GM12864 (cell line): Measurements from ENCODE around the gene ATP1A4.

ENCODE experiments used
- DNase-seq: peaks from one replicate; pipeline ENCODE4 v3.0.0-alpha.2; 2011; ENCODE audit warnings: low read depth
- H3K4me3 ChIP-seq: 2 replicates; pipeline ENCODE4 v1.5.1; 2011; ENCODE audit warnings: mild to moderate bottlenecking, low read depth, low read length, control low read depth
- TF ChIP-seq, protein P1 (sequence below): IDR thresholded peaks from 2 replicates; pipeline ENCODE4 v1.5.1; 2011; ENCODE audit warnings: low read depth, mild to moderate bottlenecking, moderate library complexity, low read length, control low read depth, inconsistent platforms; ENCODE audit errors: missing control alignments

ATP1A4 gene

GRCh38 chr1:160128636-160129035 lies 22.8 kb upstream of the ATP1A4 start:
- DNase-seq = no peak
- TF ChIP-seq, protein P1, sequence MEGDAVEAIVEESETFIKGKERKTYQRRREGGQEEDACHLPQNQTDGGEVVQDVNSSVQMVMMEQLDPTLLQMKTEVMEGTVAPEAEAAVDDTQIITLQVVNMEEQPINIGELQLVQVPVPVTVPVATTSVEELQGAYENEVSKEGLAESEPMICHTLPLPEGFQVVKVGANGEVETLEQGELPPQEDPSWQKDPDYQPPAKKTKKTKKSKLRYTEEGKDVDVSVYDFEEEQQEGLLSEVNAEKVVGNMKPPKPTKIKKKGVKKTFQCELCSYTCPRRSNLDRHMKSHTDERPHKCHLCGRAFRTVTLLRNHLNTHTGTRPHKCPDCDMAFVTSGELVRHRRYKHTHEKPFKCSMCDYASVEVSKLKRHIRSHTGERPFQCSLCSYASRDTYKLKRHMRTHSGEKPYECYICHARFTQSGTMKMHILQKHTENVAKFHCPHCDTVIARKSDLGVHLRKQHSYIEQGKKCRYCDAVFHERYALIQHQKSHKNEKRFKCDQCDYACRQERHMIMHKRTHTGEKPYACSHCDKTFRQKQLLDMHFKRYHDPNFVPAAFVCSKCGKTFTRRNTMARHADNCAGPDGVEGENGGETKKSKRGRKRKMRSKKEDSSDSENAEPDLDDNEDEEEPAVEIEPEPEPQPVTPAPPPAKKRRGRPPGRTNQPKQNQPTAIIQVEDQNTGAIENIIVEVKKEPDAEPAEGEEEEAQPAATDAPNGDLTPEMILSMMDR = no peak
- H3K4me3 ChIP-seq = no peak overlapping the region

DNA sequence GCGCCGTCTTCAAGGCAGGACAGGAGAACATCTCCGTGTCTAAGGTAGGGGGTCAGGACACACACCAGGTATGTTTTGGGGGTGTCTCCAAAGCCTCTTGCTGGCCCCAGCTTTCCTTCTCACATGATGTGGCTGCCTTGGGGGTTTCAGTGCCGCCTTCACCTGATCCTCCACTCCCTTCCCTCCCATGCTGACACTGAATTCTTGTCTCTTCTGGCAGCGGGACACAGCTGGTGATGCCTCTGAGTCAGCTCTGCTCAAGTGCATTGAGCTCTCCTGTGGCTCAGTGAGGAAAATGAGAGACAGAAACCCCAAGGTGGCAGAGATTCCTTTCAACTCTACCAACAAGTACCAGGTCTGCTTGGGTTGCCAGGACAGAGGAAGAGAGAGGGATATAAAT lies 22.4 kb upstream of the ATP1A4 start:
- TF ChIP-seq, protein P1 = no peak
- no peak overlapping the region for H3K4me3 ChIP-seq
- DNase-seq = no peak

DNA sequence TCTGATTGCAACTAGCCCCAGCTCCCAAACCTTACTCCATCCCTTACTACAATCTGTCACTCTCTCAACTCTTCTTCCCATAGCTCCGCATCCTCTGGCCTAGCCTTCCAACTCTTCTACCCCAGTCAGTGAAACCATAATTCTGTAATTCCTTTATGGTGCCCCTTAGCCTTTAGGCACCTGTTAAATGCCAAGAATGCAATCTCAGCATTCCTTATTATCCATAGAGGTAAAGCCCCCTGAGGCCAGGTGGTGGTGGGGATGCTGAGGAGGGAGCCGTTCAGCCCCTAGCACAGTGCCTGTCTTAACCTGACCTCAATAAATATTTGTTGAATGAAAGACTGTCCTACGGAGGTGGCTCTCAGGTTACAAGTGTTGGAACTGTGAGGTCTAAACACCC lies 21.8 kb upstream of the ATP1A4 start:
- no peak overlapping the region for H3K4me3 ChIP-seq
- TF ChIP-seq, protein P1 = no peak
- DNase-seq = no peak

DNA sequence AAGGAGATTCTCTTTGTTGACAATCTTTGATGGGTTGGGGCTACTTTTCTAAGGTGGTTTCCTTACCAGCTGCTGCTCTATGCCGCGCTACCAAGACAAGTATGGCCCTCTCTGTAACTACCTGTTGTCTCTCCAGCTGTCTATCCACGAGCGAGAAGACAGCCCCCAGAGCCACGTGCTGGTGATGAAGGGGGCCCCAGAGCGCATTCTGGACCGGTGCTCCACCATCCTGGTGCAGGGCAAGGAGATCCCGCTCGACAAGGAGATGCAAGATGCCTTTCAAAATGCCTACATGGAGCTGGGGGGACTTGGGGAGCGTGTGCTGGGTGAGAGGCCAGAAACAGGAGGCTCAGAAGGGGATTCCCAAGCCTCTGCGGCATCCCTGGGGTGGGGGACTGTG lies 21.4 kb upstream of the ATP1A4 start:
- no peak overlapping the region for H3K4me3 ChIP-seq
- TF ChIP-seq, protein P1 = no peak
- no peak for DNase-seq

- DNase-seq = no peak
- TF ChIP-seq, protein P1 = no peak
- H3K4me3 ChIP-seq = no peak overlapping the region
These were observed 20.9 kb upstream of the ATP1A4 start for GRCh38 chr1:160130486-160130885.

DNA sequence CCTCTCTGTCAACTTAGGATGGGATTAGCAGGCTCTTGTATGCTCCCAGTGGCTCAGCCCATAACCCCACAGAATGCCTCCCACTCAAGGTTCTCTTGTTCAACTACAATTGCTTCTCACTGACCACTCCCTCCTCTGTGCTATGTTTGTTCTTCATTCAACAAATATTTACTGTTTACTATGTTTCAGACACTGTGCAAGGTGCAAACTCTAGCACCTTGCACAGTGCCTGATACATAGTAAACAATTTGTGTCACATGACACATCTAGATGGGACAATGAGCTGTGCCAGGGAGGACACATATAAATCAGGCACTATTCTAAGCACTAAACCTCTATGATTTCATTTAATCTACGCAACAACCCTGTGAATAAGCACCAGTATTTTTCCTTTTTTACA lies 20.5 kb upstream of the ATP1A4 start:
- TF ChIP-seq, protein P1 = no peak
- no peak overlapping the region for H3K4me3 ChIP-seq
- DNase-seq = no peak

DNA sequence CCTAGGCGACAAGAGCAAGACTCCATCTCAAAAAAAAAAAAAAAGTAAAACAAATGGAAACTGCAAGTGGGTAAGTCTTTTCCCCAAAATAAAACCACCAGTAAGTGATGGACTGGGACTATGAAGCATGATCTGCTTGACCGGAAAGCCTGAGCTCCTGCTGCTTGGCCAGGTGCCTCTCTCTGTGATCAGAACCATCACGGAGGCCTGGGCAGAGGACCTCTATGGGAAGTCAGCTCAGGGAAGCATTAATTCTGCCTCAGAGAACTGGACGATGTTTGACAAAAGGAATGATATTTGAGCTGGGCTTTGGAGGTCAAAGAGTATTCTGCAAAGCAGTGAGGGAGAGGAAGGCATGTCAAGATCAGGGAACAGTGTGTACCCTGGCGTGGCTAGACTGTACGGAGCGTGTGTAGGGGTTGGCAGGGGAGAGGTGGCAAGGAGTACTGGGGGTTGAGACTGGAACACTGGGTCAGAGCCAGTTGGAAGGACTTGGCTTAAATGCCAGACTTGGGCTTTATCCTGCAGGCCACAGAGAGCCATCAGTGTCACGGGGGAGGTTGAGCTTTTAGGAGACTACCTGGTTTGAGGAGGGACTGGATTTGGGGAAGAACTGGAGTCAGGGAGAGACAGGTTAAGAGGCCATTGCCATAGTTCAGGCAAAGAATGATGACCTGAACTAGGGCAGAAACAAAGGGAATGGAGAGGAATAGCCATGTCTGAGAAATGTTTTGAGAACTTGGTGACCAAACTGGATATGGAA lies 19.4 kb upstream of the ATP1A4 start:
- TF ChIP-seq, protein P1 = no peak
- DNase-seq = no peak
- H3K4me3 ChIP-seq = no peak overlapping the region
